ENCODE results near the gene MPP2. TPM values are rescaled to one million over a fixed set of nuclear protein-coding genes. Genes with fewer than 3 reads are reported as not detected.

Gene MPP2
- total RNA-seq, 1 experiment from 2014 or later: 5.5 TPM

DNA sequence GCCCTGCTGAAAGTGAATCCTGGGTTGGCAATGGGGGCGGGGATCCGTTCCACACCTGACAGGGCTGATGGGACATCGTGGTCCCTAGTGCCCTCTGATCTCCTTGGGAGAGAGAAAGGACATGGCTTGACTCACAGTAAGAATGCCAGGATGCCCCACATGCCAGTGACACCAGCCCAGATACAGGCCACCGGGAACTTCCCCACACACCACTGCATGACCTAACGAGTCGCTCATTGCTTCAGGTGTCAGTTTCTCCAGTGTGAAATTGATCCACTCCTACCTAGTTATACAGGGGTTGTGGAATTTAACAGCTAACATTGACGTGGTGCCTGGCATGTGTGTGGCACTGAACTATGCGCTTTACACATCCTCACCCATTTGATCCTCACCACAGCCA is 52.8 kb downstream of the MPP2 start:
- no peak overlapping the region for H3K27ac Mint-ChIP-seq (ENCODE audit: unreplicated experiment)
- no peak for DNase-seq
- H3K4me3 Mint-ChIP-seq (ENCODE audit: low read depth, unreplicated experiment): no peak overlapping the region
- intact Hi-C loops (cut with micrococcal nuclease; ENCODE audit: unreplicated experiment): no loop called here
- BruUV-seq (replicated peaks): no TSS peak
- no peaks in the 10 kb centered on the region for H3K4me1 Mint-ChIP-seq (ENCODE audit: low read depth, unreplicated experiment)
- H3K36me3 Mint-ChIP-seq (ENCODE audit: insufficient read depth, unreplicated experiment): peaks cover 9% of the 10 kb centered on the region
- H3K27me3 Mint-ChIP-seq (ENCODE audit: unreplicated experiment): peaks cover 100% of the 10 kb centered on the region
- TF ChIP-seq, protein P1, sequence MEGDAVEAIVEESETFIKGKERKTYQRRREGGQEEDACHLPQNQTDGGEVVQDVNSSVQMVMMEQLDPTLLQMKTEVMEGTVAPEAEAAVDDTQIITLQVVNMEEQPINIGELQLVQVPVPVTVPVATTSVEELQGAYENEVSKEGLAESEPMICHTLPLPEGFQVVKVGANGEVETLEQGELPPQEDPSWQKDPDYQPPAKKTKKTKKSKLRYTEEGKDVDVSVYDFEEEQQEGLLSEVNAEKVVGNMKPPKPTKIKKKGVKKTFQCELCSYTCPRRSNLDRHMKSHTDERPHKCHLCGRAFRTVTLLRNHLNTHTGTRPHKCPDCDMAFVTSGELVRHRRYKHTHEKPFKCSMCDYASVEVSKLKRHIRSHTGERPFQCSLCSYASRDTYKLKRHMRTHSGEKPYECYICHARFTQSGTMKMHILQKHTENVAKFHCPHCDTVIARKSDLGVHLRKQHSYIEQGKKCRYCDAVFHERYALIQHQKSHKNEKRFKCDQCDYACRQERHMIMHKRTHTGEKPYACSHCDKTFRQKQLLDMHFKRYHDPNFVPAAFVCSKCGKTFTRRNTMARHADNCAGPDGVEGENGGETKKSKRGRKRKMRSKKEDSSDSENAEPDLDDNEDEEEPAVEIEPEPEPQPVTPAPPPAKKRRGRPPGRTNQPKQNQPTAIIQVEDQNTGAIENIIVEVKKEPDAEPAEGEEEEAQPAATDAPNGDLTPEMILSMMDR (IDR thresholded peaks at IDR 0.05; ENCODE audit: unreplicated experiment): no peak
- CTCF ChIA-PET: interaction anchor here (0.9 to 1.2 kb wide), 2 partner anchors 7 to 9 kb away, joined by 3 to 4 read pairs; partner anchors contain the start of gene CD300LG
- H3K9me3 Mint-ChIP-seq (ENCODE audit: low read depth, unreplicated experiment): no peaks in the 10 kb centered on the region

DNA sequence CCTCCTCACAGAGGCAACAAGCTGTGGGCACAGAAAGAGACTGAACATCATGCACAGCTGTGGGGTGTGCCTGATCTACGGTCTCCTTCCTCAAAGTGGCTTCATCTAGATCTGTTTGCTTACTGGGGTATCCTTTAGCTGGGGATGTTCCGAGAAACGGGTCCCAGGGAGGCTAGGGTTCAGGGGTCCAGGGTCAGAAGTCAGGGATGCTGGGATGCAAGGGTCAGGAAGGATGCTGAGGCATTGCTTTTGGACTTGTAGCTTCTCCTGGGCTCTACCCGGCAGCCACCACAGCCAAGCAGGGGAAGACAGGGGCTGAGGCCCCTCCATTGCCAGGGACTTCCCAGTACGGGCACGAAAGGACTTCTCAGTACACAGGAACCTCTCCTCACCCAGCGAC is 53.8 kb downstream of the MPP2 start:
- TF ChIP-seq, protein P1 (IDR thresholded peaks at IDR 0.05; ENCODE audit: unreplicated experiment): no peak
- Mint-ChIP-seq H3K4me3 (ENCODE audit: low read depth, unreplicated experiment) (no peak overlapping the region), H3K4me1 (ENCODE audit: low read depth, unreplicated experiment) (no peaks in the 10 kb centered on the region), H3K36me3 (ENCODE audit: insufficient read depth, unreplicated experiment) (peaks cover 9% of the 10 kb centered on the region), H3K27me3 (ENCODE audit: unreplicated experiment) (peaks cover 100% of the 10 kb centered on the region), H3K9me3 (ENCODE audit: low read depth, unreplicated experiment) (no peaks in the 10 kb centered on the region), H3K27ac (ENCODE audit: unreplicated experiment) (no peak overlapping the region)
- no TSS peak for BruUV-seq (replicated peaks)
- DNase-seq: no peak
- CTCF ChIA-PET: interaction anchor here (0.5 kb wide), 1 partner anchor 121 kb away, joined by 3 read pairs; no protein-coding TSS in a partner anchor
- intact Hi-C loops (cut with micrococcal nuclease; ENCODE audit: unreplicated experiment): no loop called here

DNA sequence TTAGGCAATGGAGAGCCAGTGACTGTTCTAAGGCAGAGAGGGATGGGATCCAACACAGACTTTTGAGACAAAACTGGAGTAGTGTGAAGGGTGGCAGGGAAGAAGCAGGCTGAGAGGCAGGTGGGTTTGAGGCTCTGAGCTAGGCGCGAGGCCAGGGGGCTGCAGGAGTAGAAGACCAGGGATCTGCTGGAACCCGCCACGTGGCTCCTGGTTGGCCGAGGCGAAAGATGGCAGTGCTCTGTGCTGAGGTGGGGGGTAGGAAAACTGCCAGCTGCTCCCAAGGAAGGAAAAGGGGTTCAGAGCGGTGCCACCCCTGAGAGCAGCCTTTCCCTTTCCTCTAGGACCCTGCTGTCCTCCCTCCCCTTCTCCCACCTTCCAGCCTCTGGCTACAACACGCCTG is 54.8 kb downstream of the MPP2 start:
- H3K4me1 Mint-ChIP-seq (ENCODE audit: low read depth, unreplicated experiment): no peaks in the 10 kb centered on the region
- CTCF ChIA-PET: no interaction called here
- no peak overlapping the region for H3K4me3 Mint-ChIP-seq (ENCODE audit: low read depth, unreplicated experiment)
- peaks cover 100% of the 10 kb centered on the region for H3K27me3 Mint-ChIP-seq (ENCODE audit: unreplicated experiment)
- intact Hi-C loops (cut with micrococcal nuclease; ENCODE audit: unreplicated experiment): no loop called here
- H3K27ac Mint-ChIP-seq (ENCODE audit: unreplicated experiment): no peak overlapping the region
- BruUV-seq (replicated peaks): no TSS peak
- no peaks in the 10 kb centered on the region for H3K9me3 Mint-ChIP-seq (ENCODE audit: low read depth, unreplicated experiment)
- peaks cover 5% of the 10 kb centered on the region for H3K36me3 Mint-ChIP-seq (ENCODE audit: insufficient read depth, unreplicated experiment)
- TF ChIP-seq, protein P1 (IDR thresholded peaks at IDR 0.05; ENCODE audit: unreplicated experiment): no peak
- no peak for DNase-seq

DNA sequence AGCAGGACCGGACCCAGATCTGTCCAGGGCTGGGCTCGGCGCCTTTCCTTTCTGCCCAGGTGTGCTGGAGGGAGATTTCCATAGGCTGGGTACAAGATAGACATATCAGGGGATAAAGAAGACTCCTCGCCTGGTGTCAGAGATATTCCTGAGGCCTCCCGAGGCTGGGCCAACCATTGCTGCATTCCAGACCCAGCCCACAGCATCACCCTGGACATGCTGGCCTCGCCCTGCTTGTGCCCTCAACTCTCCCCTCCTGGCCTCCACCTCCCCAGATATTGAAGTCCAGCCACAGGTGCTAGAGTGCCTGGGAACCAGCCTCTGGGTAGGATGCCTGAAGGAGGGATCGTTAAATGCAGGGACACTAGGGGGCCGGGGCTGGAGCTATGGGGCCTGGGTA is 58.2 kb downstream of the MPP2 start:
- Mint-ChIP-seq H3K9me3 (ENCODE audit: low read depth, unreplicated experiment) (no peaks in the 10 kb centered on the region), H3K27ac (ENCODE audit: unreplicated experiment) (no peak overlapping the region), H3K4me1 (ENCODE audit: low read depth, unreplicated experiment) (peaks cover 7% of the 10 kb centered on the region), H3K27me3 (ENCODE audit: unreplicated experiment) (peaks cover 72% of the 10 kb centered on the region), H3K36me3 (ENCODE audit: insufficient read depth, unreplicated experiment) (peaks cover 5% of the 10 kb centered on the region), H3K4me3 (ENCODE audit: low read depth, unreplicated experiment) (no peak overlapping the region)
- TF ChIP-seq, protein P1 (IDR thresholded peaks at IDR 0.05; ENCODE audit: unreplicated experiment): no peak
- intact Hi-C loops (cut with micrococcal nuclease; ENCODE audit: unreplicated experiment): loop anchor here (5.0 kb wide), 2 partner anchors 62 to 157 kb away; no protein-coding TSS in a partner anchor
- BruUV-seq (replicated peaks): no TSS peak
- CTCF ChIA-PET: interaction anchor here (0.6 kb wide), 1 partner anchor 30 kb away, joined by 3 read pairs; no protein-coding TSS in a partner anchor
- DNase-seq: no peak
